Measurements from ENCODE around the gene C22orf39.

Gene C22orf39

GRCh38 chr22:19477321-19478044 lies 30.0 kb upstream of the C22orf39 start:
- no peak for DNase-seq

- DNase-seq: no peak
Observed at GRCh38 chr22:19476023-19476422, 28.5 kb upstream of the C22orf39 start.

GRCh38 chr22:19473578-19473977 lies 26.1 kb upstream of the C22orf39 start:
- no peak for DNase-seq

- DNase-seq: no peak
Observed at GRCh38 chr22:19472233-19472632, 24.7 kb upstream of the C22orf39 start.

- DNase-seq: no peak
Observed at GRCh38 chr22:19471572-19471971, 24.1 kb upstream of the C22orf39 start.

GRCh38 chr22:19470010-19470409 lies 22.5 kb upstream of the C22orf39 start:
- DNase-seq: no peak

- peak; percentile 68 to 80 for DNase-seq
Observed at GRCh38 chr22:19469421-19469820, 21.9 kb upstream of the C22orf39 start.

- DNase-seq: no peak
Observed at GRCh38 chr22:19467912-19468311, 20.4 kb upstream of the C22orf39 start.

GRCh38 chr22:19466848-19467752 lies 19.6 kb upstream of the C22orf39 start:
- DNase-seq: no peak

- peak in 1 of 2 experiments; percentile 28 for DNase-seq
Observed at GRCh38 chr22:19466126-19466716, 18.7 kb upstream of the C22orf39 start.

- no peak for DNase-seq
Observed at GRCh38 chr22:19464975-19465374, 17.5 kb upstream of the C22orf39 start.

- DNase-seq: no peak
Observed at GRCh38 chr22:19464546-19464945, 17.0 kb upstream of the C22orf39 start.

- DNase-seq: no peak
Observed at GRCh38 chr22:19463491-19464469, 16.3 kb upstream of the C22orf39 start.

- no peak for DNase-seq
Observed at GRCh38 chr22:19463008-19463407, 15.5 kb upstream of the C22orf39 start.

- no peak for DNase-seq
Observed at GRCh38 chr22:19461506-19461905, 14.0 kb upstream of the C22orf39 start.

GRCh38 chr22:19460036-19460435 lies 12.5 kb upstream of the C22orf39 start:
- DNase-seq: no peak

GRCh38 chr22:19457828-19458428 lies 10.4 kb upstream of the C22orf39 start:
- DNase-seq: no peak

- no peak for DNase-seq
Observed at GRCh38 chr22:19456541-19456940, 9.0 kb upstream of the C22orf39 start.

GRCh38 chr22:19455585-19456370 lies 8.3 kb upstream of the C22orf39 start:
- DNase-seq: no peak

- no peak for DNase-seq
Observed at GRCh38 chr22:19455033-19455432, 7.5 kb upstream of the C22orf39 start.

GRCh38 chr22:19454156-19454555 lies 6.6 kb upstream of the C22orf39 start:
- DNase-seq: no peak
